HUES48 (cell line): Measurements from ENCODE around the gene KDF1.

Source experiments
- H3K27ac ChIP-seq: one replicate; pipeline ENCODE4 v1.7.0; 2013; ENCODE audit warnings: low read depth, low read length, inconsistent platforms
- H3K27me3 ChIP-seq: 2 replicates; pipeline ENCODE4 v1.6.1; 2013; ENCODE audit warnings: mild to moderate bottlenecking, low read length; ENCODE audit not compliant: control insufficient read depth, insufficient read depth
- H3K36me3 ChIP-seq: 2 replicates; pipeline ENCODE4 v1.6.1; 2013; ENCODE audit warnings: low read length; ENCODE audit not compliant: control insufficient read depth, insufficient read depth
- H3K4me1 ChIP-seq: 2 replicates; pipeline ENCODE4 v1.6.1; 2013; ENCODE audit warnings: mild to moderate bottlenecking, low read length; ENCODE audit not compliant: control insufficient read depth, insufficient read depth
- H3K4me3 ChIP-seq: 2 replicates; pipeline ENCODE4 v1.5.1; 2013; ENCODE audit warnings: mild to moderate bottlenecking, low read depth, low read length
- H3K9ac ChIP-seq: 2 replicates; pipeline ENCODE4 v1.6.1; 2013; ENCODE audit warnings: mild to moderate bottlenecking, low read depth, low read length, moderate library complexity
- H3K9me3 ChIP-seq: 2 replicates; pipeline ENCODE4 v1.6.1; 2013; ENCODE audit warnings: low read length; ENCODE audit not compliant: control insufficient read depth, insufficient read depth

The KDF1 gene

DNA sequence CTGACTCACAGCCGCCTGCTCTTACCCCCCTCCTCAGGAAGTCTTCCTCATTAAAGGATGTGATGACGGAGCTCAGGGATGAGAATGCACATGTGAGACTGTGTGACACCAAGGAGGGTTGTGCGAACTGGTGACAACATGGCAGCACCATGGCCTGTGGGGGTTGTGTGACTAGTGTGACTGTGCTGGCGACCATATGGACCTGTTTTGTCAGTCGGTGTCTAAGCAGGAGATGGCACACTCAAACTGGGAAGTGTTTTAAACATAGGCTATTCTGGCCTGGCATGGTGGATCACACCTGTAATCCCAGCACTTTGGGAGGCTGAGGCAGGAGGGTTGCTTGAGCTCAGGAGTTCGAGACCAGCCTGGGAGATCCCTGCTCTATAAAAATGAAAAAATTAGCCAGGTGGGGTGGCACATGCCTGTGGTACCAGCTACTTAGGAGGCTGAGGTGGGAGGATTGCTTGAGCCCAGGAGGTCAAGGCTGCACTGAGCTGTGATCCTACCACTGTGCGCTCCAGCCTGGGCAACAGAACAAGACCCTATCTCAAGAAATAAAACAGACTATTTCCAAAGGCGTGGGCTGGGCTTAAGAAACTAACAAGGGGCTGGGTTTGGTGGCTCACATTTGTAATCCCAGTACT is 40.7 kb upstream of the KDF1 start:
- Histone ChIP-seq H3K4me3 (no peak overlapping the region), H3K27me3 (no peaks in the 10 kb centered on the region), H3K9me3 (no peaks in the 10 kb centered on the region), H3K27ac (peak overlapping the region; percentile 99), H3K4me1 (peaks cover 77% of the 10 kb centered on the region), H3K36me3 (peaks cover 51% of the 10 kb centered on the region), H3K9ac (no peak overlapping the region)

DNA sequence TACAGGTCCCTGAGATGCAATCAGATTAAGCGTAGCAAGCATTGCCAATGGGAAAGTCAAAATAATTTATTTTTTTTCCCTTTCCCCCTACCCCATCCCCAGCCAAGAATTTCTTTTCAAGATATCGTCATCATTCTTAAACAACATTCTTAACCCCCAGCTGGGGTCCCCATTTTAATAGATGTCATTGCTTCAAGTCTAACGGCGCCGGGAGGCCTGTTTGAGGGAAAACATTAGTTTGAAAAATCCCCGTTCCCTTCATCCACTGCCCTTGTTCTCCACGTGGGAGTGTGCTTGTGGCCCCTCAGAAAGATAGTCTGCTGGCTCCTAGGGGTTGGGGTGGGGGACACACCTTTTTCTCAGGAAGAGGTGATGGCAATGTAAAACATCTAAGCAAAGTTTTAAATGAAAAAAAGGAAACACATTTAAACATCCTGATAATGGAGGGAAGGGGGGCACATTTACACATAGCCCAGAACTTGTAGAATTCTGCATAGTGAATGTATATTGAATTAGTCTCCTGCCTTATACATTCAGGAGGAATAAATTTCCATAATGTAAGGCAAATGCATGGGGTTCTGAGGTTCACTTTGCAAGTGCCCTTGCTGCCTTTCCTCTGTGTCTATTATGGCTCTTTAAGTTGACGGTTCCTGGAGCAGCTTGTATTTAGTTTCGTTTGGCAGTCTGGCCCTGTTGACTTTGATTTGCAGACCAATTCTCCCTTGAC is 40.0 kb upstream of the KDF1 start:
- peak overlapping the region; percentile 34; the same call in 1 of the 2 replicates for H3K4me3 ChIP-seq
- H3K36me3 ChIP-seq = peaks cover 51% of the 10 kb centered on the region
- peaks cover 77% of the 10 kb centered on the region for H3K4me1 ChIP-seq
- H3K9me3 ChIP-seq = no peaks in the 10 kb centered on the region
- H3K9ac ChIP-seq = peak overlapping the region; percentile 64; the same call in 1 of the 2 replicates
- peak overlapping the region; percentile 99 for H3K27ac ChIP-seq
- H3K27me3 ChIP-seq = no peaks in the 10 kb centered on the region

DNA sequence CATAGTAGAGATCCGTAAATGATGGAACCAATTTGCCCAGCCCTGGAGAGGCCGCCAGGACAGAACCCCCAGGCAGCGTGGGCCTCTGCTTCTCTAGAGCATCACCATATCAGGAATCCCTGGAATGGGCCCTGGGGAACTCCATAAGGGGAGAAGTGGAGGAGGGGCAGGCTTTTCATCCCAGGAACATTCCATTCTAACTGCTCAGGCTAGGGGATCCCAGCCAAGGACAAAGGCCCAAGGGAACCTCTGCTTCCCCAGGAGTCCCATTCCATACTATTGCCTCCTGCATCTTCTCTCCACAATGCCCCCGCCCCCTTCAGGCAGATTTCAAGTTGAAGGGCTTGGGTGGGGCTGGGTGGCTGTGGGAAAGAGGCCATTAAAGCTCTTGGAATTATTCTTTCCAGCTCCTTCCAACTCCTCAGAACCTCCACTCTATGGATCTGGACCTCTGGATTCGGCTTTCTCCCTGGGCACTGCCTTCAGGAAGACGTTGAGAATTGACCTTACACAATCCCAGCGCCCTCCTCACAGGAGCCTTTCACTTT is 39.2 kb upstream of the KDF1 start:
- peaks cover 74% of the 10 kb centered on the region for H3K4me1 ChIP-seq

DNA sequence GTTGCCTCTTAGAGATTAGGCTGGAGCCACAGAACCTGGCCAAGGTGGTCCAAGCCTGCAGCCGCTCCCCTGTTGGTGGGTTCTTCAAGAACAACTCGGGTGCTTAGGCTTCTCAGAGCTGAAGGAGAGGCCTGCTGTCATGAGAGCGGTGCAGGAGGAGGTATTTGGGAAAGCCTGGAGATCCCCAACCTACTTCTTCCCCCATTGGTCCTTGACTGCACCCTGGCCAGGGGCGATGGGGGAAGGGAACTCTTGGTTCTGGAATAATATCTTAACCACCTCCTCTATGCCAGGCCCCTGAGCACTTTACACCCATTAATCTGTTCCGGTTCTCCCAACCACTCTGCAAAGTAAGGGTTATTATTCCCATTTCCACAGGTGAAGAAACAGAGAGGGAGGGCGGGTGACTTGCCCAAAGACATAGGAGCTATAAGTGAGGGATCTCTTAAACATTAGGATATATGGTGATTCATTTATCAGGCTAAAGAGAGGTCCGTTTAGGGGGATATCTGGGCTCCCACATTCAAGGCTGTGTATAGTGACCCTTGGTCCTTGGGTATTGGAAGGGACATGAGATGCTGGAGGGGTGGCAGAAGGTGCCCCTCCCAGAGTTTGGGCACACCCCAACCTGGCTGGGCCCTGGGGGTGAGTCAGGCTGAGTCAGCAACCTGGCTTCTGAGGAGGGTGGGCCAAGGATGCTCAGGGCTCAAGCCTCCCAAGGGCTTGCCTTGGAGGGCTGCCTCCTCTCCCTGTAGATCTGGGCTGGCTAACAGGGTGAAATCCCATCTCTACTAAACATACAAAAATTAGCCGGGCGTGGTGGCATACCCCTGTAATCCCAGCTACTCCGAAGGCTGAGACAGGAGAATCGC is 38.4 kb upstream of the KDF1 start:
- Histone ChIP-seq H3K9me3 (no peaks in the 10 kb centered on the region), H3K36me3 (peaks cover 37% of the 10 kb centered on the region), H3K4me3 (peak overlapping the region; percentile 1; the same call in 1 of the 2 replicates), H3K27ac (peak overlapping the region; percentile 99), H3K9ac (peak overlapping the region; percentile 44), H3K4me1 (peaks cover 66% of the 10 kb centered on the region), H3K27me3 (no peaks in the 10 kb centered on the region)

More for the DNA sequence above, 39.2 kb upstream of the KDF1 start:
- H3K27me3 ChIP-seq = no peaks in the 10 kb centered on the region
- H3K4me3 ChIP-seq = peak overlapping the region; percentile 34; the same call in 1 of the 2 replicates
- H3K9me3 ChIP-seq = no peaks in the 10 kb centered on the region
- H3K9ac ChIP-seq = peak overlapping the region; percentile 64
- H3K27ac ChIP-seq = peak overlapping the region; percentile 99
- peaks cover 45% of the 10 kb centered on the region for H3K36me3 ChIP-seq

DNA sequence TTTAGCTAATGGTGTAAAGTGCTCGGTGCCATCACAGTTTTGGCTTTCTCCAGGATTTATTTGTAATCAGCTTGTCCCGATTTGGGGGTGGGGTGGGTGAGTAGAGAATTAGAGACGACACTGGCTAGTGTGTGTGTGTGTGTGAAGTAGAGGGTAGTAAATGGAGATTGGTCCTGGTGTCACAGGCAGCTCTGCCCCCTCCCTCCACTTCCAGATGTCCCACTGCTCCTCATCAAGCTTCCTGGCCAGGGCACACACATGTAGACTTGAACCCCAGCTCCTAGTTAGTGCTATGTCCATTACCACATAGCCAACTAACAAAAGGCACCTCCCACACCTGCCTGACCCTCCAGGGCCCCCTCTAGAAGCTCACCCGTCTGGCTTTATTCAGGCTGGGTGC is 36.4 kb upstream of the KDF1 start:
- H3K9me3 ChIP-seq = no peaks in the 10 kb centered on the region
- no peak overlapping the region for H3K9ac ChIP-seq
- peaks cover 59% of the 10 kb centered on the region for H3K4me1 ChIP-seq
- no peaks in the 10 kb centered on the region for H3K27me3 ChIP-seq
- H3K4me3 ChIP-seq = no peak overlapping the region
- H3K27ac ChIP-seq = no peak overlapping the region
- peaks cover 31% of the 10 kb centered on the region for H3K36me3 ChIP-seq

DNA sequence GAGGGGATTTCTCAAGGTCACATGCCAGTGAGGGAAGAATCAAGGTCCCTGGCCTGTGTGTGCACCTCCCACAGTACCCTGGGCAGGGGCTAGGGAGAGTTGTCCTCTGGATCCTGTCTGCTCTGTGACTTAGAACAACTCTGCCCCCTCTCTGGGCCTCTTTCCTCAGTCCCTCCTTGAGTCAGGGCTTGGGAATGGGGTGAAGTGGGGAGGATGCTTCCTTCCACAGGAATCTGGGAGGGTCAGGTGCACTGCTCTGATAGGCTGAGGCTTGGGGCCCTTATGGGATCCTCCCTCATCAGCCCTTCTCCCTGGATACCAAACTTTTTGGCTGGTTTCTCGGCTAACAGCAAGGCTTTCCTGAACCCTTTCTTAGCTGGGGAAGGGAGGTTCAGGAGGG is 35.8 kb upstream of the KDF1 start:
- H3K4me1 ChIP-seq = peaks cover 58% of the 10 kb centered on the region
- peaks cover 31% of the 10 kb centered on the region for H3K36me3 ChIP-seq
- H3K27ac ChIP-seq = no peak overlapping the region
- H3K9me3 ChIP-seq = no peaks in the 10 kb centered on the region
- no peak overlapping the region for H3K9ac ChIP-seq
- no peaks in the 10 kb centered on the region for H3K27me3 ChIP-seq
- H3K4me3 ChIP-seq = peak overlapping the region; percentile 11; the same call in 1 of the 2 replicates

DNA sequence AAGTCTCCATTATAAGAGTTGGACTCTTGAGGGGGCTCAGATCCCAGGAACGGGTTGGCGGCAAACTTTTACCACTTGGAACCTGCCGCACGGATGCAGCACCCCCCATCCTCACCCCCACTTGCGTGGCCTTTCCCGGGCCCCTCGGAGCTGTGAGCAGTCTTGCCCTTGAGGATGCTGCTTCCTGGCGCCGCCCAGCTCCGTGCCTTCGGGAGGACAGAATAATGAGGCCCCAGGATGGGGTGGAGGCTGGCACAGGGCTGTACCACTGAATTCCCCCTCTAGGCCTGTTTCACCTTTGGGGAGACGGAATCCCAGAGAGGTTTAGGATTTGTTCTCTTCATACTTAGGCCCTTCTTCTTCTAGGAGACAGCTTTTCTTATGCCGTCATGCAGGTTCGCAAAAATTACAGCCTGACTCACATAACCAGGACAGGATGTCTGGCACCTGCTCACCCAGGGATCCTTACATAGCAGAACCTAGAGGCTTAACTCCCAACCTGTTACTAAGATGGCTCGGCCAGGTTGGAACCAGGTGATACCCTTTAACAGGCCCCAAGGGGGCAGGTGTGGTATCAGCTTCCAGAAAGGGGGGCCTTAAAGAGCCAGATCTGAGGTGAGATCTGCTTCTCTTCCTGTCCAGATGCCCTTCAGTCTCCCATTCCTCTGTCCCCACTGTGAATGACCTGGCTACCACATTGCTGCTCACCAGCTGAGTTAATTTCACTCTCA is 34.7 kb upstream of the KDF1 start:
- no peak overlapping the region for H3K27ac ChIP-seq
- peaks cover 20% of the 10 kb centered on the region for H3K36me3 ChIP-seq
- H3K9me3 ChIP-seq = no peaks in the 10 kb centered on the region
- peaks cover 50% of the 10 kb centered on the region for H3K4me1 ChIP-seq
- H3K27me3 ChIP-seq = no peaks in the 10 kb centered on the region
- H3K9ac ChIP-seq = peak overlapping the region; percentile 78
- H3K4me3 ChIP-seq = peak overlapping the region; percentile 90

DNA sequence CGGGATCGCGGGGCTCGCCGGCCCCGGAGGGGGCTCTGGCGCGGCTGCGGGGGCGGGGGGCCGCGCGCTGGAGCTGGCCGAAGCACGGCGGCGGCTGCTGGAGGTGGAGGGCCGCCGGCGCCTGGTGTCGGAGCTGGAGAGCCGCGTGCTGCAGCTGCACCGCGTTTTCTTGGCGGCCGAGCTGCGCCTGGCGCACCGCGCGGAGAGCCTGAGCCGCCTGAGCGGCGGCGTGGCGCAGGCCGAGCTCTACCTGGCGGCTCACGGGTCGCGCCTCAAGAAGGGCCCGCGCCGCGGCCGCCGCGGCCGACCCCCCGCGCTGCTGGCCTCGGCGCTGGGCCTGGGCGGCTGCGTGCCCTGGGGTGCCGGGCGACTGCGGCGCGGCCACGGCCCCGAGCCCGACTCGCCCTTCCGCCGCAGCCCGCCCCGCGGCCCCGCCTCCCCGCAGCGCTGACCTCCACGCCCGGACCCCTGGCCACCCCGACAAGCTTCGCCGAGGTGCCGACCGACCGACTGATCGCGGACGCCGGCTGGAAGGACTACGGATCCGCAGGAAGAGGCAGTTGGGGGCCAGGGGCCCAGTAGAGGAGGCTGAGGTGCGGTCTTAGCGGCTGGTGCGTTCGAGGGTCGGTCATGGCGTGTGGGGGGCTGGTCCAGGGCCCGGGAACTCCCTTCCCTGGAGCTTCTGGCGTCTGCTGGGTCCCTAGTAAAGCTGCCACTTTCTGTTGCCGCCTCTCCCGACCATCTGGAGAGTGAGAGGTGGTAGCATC is 33.9 kb upstream of the KDF1 start:
- Histone ChIP-seq H3K27me3 (no peaks in the 10 kb centered on the region), H3K4me3 (peak overlapping the region; percentile 90), H3K27ac (no peak overlapping the region), H3K9ac (peak overlapping the region; percentile 78), H3K4me1 (peaks cover 42% of the 10 kb centered on the region), H3K36me3 (peaks cover 17% of the 10 kb centered on the region), H3K9me3 (no peaks in the 10 kb centered on the region)

DNA sequence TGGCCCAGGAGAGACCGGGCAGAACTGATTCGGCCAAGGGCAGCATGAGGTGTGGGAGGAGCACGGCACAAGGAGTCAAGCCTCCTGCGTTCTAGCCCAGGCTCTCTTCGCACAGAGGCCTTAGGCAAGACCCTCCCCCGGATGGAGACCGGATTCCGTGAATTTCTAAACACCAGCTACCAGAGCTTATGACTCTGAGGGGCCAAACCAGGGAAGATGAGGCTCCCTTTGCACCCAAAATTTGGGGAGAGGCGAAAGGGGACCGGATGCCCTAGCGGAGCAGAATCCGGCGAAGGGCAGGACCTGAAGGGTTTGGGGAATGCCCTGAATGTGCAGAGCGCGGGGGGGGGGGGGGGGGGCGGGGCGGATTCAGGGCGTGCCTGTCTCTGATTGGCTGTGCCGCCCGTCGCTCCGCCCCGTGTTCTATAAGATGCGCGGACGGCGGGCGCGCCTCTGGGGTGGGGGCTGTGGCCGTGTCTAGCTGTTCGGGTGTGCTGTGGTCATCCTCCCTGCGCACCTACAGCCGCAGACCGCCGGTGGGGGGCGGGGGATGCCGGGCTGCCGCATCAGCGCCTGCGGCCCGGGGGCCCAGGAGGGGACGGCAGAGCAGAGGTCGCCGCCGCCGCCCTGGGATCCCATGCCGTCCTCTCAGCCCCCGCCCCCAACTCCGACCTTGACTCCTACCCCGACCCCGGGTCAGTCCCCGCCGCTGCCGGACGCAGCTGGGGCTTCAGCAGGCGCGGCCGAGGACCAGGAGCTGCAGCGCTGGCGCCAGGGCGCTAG is 33.2 kb upstream of the KDF1 start, which contains the start of gene TRNP1:
Gene TRNP1 (plus strand): TSS at position 456 of the 783 bp plus-strand sequence. CDS start 95 bp downstream, at position 551.
- Histone ChIP-seq H3K36me3 (peaks cover 17% of the 10 kb centered on the region), H3K27ac (peak within 1 kb of the TSS; percentile 79), H3K27me3 (no peaks in the 10 kb centered on the region), H3K4me1 (peaks cover 34% of the 10 kb centered on the region), H3K9me3 (no peaks in the 10 kb centered on the region), H3K4me3 (peak within 1 kb of the TSS; percentile 90), H3K9ac (peak within 1 kb of the TSS; percentile 78)
